NB4 (cell line): ENCODE results near the gene CFAP74.

Experiments used
- DNase-seq: peaks from one replicate; pipeline ENCODE4 v3.0.0; 2010; ENCODE audit warnings: low read depth
- H3K4me3 ChIP-seq: one replicate; pipeline ENCODE4 v1.5.1; 2011; ENCODE audit warnings: mild to moderate bottlenecking, low read depth, low read length, moderate library complexity
- MYC ChIP-seq: IDR thresholded peaks from 2 replicates; pipeline ENCODE4 v1.6.1; 2011; ENCODE audit warnings: low read depth, low read length
- POLR2A ChIP-seq: IDR thresholded peaks from 2 replicates; pipeline ENCODE4 v1.6.1; 2011; ENCODE audit warnings: mild to moderate bottlenecking; ENCODE audit not compliant: insufficient read length; ENCODE audit errors: extremely low read depth
- TF ChIP-seq, protein P1 (sequence below): IDR thresholded peaks from one replicate; pipeline ENCODE4 v1.5.1; 2012; ENCODE audit warnings: low read depth, low read length
- TF ChIP-seq, protein P2 (sequence below): IDR thresholded peaks from 2 replicates; pipeline ENCODE4 v1.6.1; 2011; ENCODE audit warnings: low read depth, low read length

Gene CFAP74

DNA sequence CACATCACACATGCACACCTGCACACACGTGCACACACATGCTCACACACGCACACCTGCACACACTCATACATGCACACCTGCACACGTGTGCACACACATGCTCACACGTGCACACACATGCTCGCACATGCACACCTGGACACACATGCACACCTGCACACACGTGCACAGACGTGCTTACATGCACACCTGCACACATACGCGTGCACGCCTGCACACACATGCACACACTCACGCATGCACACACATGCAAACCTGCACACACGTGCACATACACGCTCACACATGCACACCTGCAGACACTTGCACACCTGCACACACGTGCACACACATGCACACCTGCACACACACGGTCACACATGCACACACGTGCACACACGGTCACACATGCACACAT, 32.6 kb downstream of the CFAP74 start:
- TF ChIP-seq MYC (no peak), POLR2A (no peak)
- TF ChIP-seq, protein P1, sequence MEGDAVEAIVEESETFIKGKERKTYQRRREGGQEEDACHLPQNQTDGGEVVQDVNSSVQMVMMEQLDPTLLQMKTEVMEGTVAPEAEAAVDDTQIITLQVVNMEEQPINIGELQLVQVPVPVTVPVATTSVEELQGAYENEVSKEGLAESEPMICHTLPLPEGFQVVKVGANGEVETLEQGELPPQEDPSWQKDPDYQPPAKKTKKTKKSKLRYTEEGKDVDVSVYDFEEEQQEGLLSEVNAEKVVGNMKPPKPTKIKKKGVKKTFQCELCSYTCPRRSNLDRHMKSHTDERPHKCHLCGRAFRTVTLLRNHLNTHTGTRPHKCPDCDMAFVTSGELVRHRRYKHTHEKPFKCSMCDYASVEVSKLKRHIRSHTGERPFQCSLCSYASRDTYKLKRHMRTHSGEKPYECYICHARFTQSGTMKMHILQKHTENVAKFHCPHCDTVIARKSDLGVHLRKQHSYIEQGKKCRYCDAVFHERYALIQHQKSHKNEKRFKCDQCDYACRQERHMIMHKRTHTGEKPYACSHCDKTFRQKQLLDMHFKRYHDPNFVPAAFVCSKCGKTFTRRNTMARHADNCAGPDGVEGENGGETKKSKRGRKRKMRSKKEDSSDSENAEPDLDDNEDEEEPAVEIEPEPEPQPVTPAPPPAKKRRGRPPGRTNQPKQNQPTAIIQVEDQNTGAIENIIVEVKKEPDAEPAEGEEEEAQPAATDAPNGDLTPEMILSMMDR: no peak
- TF ChIP-seq, protein P2, sequence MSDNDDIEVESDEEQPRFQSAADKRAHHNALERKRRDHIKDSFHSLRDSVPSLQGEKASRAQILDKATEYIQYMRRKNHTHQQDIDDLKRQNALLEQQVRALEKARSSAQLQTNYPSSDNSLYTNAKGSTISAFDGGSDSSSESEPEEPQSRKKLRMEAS: no peak
- no peak overlapping the region for H3K4me3 ChIP-seq
- DNase-seq: no peak

- DNase-seq: no peak
- TF ChIP-seq, protein P2: no peak
- TF ChIP-seq POLR2A (no peak), MYC (no peak)
- TF ChIP-seq, protein P1: no peak
- H3K4me3 ChIP-seq: no peak overlapping the region
Observed at GRCh38 chr1:1969953-1970716, 33.5 kb downstream of the CFAP74 start.

- no peak for DNase-seq
- TF ChIP-seq, protein P2: no peak
- TF ChIP-seq, protein P1: no peak
- TF ChIP-seq MYC (no peak), POLR2A (no peak)
Observed at GRCh38 chr1:1969505-1969900, 34.1 kb downstream of the CFAP74 start.

GRCh38 chr1:1968767-1969504, 34.6 kb downstream of the CFAP74 start:
- H3K4me3 ChIP-seq: no peak overlapping the region
- no peak for TF ChIP-seq POLR2A
- TF ChIP-seq, protein P2: no peak
- TF ChIP-seq, protein P1: no peak
- no peak for TF ChIP-seq MYC
- no peak for DNase-seq

More at GRCh38 chr1:1969505-1969900, 34.1 kb downstream of the CFAP74 start:
- no peak overlapping the region for H3K4me3 ChIP-seq

DNA sequence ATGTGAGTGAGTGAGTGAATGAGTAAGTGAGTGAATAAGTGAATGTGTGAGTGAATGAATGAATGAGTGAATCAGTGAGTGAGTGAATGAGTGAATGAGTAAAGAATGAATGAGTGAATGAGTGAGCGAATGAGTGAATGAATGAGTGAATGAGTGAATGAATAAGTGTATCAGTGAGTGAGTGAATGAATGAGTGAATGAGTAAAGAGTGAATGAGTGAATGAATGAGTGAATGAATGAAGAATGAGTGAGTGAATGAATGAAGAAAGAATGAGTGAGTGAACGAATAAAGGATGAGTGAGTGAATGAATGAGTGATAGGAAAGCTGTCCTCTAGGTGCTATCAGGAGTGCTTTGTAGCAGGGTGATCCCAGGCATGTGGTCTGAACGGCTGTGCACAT, 35.7 kb downstream of the CFAP74 start:
- H3K4me3 ChIP-seq: no peak overlapping the region
- TF ChIP-seq MYC: no peak
- TF ChIP-seq, protein P2: no peak
- TF ChIP-seq, protein P1: no peak
- no peak for TF ChIP-seq POLR2A
- no peak for DNase-seq
